Activated T-cell treated with anti-CD3 and anti-CD28 coated beads for 4 hours (primary cell): ENCODE measurements around the gene GIMAP4.
"Not testable (repeated sequence)": the region's sequence is repeated elsewhere in the genome, so short reads cannot be mapped to it uniquely, and the experiment has no call there.

Experiments
- DNase-seq: peaks from one replicate; pipeline ENCODE4 v3.0.0-alpha.2; 2020

Gene GIMAP4

GRCh38 chr7:150580638-150581394, 13.6 kb downstream of the GIMAP4 start:
- no peak for DNase-seq

GRCh38 chr7:150585199-150585598, 18.0 kb downstream of the GIMAP4 start:
- DNase-seq = no peak

GRCh38 chr7:150586068-150586784, 19.0 kb downstream of the GIMAP4 start:
- DNase-seq = no peak

- no peak for DNase-seq
Observed at GRCh38 chr7:150586785-150587152, 19.6 kb downstream of the GIMAP4 start.

- DNase-seq = no peak
Observed at GRCh38 chr7:150587551-150587950, 20.4 kb downstream of the GIMAP4 start.

- DNase-seq = no peak
Observed at GRCh38 chr7:150594805-150595204, 27.6 kb downstream of the GIMAP4 start.

GRCh38 chr7:150595361-150595760, 28.2 kb downstream of the GIMAP4 start:
- DNase-seq = no peak

- DNase-seq = not testable (repeated sequence)
Observed at GRCh38 chr7:150603600-150603999, 36.4 kb downstream of the GIMAP4 start.

- DNase-seq = no peak
Observed at GRCh38 chr7:150610233-150610632, 43.0 kb downstream of the GIMAP4 start.

- DNase-seq = no peak
Observed at GRCh38 chr7:150612925-150613324, 45.7 kb downstream of the GIMAP4 start.

GRCh38 chr7:150613880-150614279, 46.7 kb downstream of the GIMAP4 start:
- DNase-seq = no peak

- DNase-seq = not testable (repeated sequence)
Observed at GRCh38 chr7:150614426-150614825, 47.2 kb downstream of the GIMAP4 start.

GRCh38 chr7:150615221-150615755, 48.1 kb downstream of the GIMAP4 start:
- not testable (repeated sequence) for DNase-seq

GRCh38 chr7:150620061-150620460, 52.9 kb downstream of the GIMAP4 start:
- peak; percentile 32 for DNase-seq

GRCh38 chr7:150620617-150621371, 53.6 kb downstream of the GIMAP4 start:
- no peak for DNase-seq

GRCh38 chr7:150621376-150621775, 54.2 kb downstream of the GIMAP4 start:
- DNase-seq = no peak
